HL-60 (cell line): ENCODE results near the gene IGBP1.

ENCODE experiments used
- CTCF ChIP-seq: IDR thresholded peaks from one replicate; pipeline ENCODE4 v1.5.1; 2011; ENCODE audit warnings: low read length, control low read depth, inconsistent platforms; ENCODE audit not compliant: insufficient read depth
- POLR2AphosphoS5 ChIP-seq: IDR thresholded peaks from 2 replicates; pipeline ENCODE4 v1.6.1; 2012; ENCODE audit warnings: low read depth
- REST ChIP-seq: IDR thresholded peaks from 2 replicates; pipeline ENCODE4 v1.6.1; 2012; ENCODE audit warnings: low read depth; ENCODE audit not compliant: insufficient replicate concordance

GRCh38 chrX:70171624-70172023 is 38.4 kb downstream of the IGBP1 start:
- TF ChIP-seq CTCF (no peak), REST (no peak), POLR2AphosphoS5 (no peak)
